Measurements from ENCODE around the gene IGFL3.
"Not testable (repeated sequence)": the region's sequence is repeated elsewhere in the genome, so short reads cannot be mapped to it uniquely, and the experiment has no call there.

The IGFL3 gene

DNA sequence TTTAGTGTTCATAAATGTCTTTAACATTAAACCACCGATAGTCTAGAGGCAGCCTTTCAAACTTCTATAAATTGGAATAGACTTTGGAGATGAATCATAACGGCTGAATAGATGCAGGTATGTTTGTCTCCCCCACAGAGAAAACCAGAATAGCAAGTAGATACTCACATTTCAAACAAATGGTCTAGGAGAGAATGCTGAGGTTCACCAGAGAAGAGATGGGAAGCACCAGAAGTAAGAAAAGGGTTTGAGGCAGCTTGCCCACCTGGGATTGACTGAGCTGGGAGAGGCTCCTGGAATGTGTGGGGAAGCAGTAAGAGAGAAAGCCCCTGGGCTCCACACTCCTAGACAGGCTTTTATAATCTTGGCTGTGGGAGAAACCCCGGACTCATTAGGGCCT lies 6.4 kb downstream of the IGFL3 start:
- no peak for DNase-seq

DNA sequence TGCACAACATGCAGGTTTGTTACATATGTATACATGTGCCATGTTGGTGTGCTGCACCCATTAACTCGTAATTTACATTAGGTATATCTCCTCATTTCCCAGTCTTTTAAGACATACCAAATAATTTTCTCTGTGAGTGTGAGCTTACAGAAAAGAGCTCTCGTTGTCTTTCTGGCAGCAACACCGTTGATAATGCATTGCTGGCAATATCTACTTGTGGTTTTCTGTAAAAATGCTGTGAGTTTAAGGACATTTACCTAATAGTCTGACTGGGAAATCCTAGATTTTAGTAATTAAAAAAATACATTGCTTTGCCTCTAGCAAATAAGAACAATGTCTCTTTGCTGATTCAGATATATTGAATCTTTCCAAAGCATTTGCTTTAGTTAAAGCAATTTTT lies 8.4 kb downstream of the IGFL3 start:
- DNase-seq = no peak

DNA sequence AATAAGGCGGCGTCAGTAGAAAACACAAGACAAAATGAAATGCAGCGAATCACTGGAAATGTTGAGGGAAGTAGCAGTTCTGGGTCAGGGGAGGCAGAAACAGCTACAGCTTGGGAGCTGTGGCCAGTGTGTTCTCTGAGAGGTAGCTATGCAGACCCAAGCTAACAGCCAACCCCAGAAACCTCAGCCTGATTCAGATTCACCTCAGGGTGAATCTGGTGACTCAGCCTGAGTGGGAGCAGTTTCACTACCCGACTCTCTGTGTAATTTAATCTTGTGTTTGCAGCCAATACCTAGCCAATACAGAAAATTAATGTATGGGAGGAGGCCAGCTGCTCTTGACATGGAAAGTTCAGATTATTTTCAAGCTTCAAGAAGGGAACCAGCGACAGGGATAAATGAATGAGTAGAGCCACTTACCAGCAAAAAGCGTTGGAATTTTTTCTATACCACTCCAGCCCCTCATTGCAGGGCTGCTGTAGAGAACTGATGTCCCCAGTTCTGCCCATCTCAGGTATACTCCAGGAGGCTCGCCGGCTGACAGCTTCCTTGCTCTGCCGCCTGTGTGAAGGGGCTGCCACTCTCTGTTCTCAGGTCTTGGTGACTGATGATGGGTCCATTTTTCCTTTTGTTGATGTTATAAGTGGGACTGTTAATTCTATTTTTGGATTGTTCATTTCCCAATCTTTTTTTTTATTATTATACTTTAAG lies 8.9 kb downstream of the IGFL3 start:
- peak; percentile 45 for DNase-seq

DNA sequence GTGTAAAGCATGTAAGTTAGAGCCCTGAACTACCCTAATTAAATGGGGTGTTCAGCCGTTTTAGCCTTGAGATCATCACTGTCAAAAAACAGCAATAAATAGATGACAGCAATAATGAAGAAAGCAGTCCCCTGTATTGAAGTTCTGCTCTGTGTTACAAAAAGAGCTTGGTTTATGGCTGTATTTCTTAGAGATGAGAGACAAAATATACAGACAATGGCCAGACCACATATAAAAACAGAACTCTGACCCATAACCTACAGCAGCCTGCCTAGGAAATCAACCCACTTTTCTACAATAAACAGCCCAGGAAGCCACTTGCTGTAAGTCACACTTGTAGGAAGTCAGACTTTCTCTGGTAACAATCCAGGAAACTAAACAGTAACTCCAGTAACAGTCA lies 10.8 kb downstream of the IGFL3 start:
- DNase-seq = no peak

DNA sequence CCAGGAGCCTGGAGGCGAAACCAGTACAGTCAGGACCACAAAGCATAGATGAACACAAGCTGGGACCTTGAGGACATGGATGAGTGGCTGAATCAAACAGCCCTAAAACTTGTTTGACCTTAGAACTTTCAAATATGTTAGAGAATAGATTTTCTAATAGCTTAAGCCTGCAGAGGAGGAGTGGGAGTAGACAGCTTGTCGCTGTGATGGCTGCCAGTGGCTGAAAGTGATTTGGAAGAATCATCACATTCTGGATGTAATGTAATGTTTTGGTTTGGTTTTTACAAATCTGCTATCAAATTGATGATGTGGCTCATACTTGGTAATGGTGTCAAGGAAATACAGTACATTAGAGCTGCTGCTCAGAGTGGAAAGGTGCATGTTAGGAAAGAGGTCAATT lies 12.0 kb downstream of the IGFL3 start:
- DNase-seq = no peak

DNA sequence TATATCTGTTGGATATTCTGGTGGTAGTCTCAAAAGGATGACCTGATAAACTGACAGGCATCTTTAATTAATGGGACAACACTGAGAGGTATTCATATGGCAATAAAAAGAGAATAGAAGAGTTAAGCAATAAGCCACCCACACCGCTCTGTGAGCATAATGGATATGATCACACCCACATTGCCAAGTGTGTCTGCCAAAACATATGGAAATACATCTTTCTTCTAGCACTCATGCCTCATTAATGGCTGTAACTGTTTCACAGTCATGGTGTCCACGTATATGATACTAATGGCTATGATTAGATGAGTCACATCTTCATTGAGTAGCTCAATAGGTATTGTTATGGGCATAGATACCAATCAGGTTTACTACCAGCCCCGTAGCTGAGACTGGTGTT lies 13.1 kb downstream of the IGFL3 start:
- no peak for DNase-seq

DNA sequence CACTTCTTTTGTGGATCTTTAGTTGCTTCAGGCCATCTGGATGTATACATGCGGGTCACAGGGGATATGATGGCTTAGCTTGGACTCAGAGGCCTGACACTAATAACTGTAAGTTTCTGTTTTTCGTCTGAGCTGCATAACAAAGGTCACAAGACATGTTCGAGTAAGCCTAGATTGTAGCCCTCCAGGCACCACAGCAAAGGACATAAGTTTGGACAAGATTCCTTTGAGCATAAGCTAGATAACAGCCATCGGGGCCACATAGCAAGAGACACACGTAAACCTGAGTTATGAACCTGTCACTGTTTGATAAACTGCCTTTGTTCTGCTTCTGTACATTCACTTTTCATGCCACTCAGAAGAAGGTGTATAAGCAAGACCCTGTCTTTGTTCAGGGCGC lies 14.6 kb downstream of the IGFL3 start:
- no peak for DNase-seq

DNA sequence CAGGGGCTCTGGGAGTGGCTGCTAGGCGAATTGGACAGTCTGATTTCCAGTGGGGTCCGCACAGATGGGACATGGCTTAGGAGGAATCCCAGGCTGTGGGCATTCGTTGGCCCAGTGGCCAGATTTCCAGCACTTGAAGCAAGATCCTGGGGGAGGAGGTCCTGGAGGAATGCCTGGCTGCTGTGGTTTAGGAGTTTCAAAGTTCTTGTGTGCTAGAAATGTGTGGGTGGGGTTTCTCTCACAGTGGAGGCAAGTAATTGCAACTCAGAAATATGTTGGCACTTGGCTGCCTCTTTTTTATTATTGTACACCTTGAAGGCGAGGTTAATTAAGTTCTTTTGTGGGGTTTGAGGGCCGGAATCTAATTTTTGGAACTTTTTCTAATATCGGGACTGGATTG lies 17.1 kb downstream of the IGFL3 start:
- DNase-seq = no peak

DNA sequence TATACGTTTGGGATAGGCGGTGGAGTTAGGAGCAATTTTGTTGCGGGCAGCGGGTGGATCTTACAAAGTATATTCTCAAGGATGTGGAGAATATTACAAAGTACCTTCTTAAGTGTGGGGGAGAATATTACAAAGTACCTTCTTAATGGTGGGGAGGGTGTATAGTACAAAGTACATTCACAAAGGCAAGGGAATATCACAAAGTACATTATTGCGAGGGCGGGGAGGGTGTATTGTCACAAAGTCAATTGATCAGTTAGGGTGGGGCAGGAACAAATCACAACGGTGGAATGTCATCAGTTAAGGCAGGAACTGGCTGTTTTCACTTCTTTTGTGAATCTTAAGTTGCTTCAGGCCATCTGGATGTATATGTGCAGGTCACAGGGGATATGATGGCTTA lies 22.2 kb downstream of the IGFL3 start:
- not testable (repeated sequence) for DNase-seq

DNA sequence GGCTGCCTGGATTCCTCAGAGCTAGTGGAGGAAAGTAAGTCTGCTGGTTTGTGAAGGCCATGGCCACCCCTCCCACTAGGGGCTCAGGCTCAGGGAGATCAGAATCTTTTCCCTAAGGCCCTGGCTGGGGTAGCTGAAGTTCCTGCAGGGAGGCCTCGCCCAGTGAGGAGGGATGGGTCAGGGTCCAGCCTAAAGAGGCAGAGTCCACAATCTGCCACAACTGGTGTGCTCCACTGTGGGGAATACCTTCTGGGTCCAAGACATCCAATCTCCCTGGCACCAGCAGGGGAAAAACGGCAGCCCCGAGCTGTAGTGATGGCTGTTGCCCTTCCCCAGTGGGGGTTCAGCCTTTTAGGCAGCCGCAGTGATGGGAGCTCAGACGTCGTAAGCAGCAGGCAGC lies 23.2 kb downstream of the IGFL3 start:
- no peak for DNase-seq

DNA sequence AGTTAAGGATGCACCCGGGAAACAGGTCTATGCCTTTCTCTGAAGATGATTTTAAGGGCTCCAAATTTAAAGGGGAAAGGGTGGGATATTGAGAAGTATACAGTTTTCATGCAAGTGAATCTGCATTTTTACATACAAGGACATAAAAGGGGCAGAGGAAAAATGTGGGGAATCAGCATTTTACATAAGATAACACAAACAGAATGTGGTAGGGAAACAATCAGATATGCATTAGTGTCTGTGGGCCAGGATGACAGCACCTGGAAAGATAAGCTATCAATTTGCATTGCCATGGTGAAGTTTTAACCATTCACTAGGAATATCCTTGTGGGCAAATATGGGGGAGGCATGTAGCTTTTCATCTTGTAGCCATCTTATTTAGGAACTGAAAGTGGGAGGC lies 24.1 kb downstream of the IGFL3 start:
- DNase-seq = no peak

DNA sequence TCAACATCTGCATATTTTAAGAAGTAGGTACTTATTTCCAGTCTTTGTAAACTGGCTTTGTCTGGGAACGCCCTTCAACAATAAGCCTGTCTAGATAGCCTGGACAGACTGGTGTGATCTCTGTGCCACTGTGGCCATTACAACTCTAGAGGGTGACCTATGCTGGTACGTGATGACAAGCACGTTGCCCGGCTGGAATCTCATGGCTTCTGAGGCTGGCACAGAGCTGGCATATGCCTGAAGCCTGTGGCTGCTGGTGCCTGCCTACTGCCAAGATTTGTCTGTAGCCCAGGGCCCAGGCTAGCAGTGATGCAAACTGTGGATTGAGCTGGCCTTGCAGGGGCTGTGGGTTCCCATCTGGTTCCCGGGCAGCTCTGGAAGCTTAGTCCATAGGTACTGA lies 34.0 kb downstream of the IGFL3 start:
- DNase-seq = no peak

DNA sequence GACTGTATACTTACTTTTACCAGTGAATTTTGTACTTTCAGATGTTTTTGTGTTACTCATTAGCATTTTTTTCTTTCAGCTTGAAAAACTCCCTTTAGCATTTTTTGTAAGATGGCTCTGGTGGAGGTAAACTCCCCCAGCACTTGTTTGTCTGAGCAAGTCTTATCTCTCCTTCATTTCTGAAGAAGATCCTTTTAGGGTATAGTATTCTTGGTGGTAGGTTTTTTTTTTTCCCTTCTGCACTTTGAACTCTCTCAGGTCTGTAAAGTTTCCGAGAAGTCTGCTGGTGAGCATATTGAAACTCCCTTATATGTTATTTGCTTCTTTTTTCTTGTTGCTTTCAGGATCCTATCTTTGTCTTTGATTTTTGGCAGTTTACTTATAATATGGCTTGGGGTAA lies 35.1 kb downstream of the IGFL3 start:
- no peak for DNase-seq

DNA sequence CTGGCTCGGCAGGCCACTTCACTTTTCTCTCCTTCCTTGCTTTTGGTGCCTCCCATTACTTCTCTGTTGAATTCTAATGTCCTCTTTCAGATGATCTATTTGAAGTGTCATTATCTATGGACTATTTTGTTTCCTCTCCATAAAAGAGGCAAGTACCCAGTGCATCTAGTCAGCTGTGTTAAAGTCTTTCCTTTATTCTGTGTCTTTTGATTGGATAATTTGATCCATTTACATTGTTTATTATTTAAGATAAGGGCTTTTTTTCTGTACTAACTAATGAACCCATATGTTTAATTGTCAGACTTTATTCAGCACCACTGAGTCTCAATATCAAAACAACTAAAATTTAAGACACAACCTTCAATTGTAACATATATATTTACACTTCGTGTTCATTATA lies 36.4 kb downstream of the IGFL3 start:
- no peak for DNase-seq

DNA sequence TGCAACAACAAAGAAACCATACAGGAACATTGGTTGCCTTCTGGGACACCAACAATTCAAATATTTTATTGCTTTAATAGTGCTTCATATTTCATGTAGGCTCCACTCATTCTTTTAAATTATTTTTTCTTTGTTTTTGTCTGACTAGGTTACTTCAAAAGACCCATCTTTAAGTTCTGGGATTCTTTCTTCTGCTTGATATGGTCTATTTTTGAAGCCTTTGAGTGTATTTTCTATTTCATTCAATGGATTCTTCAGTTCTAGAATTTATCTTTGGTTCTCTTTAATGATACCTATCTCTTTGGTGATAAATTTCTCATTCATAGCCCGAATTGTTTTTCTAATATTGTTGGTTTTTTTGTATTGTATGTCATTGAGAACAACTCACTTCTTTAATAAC lies 38.6 kb downstream of the IGFL3 start:
- no peak for DNase-seq

DNA sequence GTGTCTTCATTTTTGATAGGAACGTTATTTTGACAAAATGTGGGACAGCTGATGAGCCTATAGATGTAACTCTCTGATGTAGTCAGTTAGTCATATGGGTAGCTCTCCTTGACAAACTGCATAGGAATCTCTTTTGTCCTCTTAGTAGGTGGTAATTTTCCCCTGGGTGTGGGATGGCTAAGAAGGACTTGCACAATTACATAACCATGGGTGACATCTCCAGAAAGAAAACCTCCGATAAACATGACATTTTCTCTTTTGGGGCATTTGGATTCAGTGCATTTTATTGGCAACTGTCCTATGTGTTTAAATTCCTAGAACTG lies 41.8 kb downstream of the IGFL3 start:
- peak; percentile 32 for DNase-seq

DNA sequence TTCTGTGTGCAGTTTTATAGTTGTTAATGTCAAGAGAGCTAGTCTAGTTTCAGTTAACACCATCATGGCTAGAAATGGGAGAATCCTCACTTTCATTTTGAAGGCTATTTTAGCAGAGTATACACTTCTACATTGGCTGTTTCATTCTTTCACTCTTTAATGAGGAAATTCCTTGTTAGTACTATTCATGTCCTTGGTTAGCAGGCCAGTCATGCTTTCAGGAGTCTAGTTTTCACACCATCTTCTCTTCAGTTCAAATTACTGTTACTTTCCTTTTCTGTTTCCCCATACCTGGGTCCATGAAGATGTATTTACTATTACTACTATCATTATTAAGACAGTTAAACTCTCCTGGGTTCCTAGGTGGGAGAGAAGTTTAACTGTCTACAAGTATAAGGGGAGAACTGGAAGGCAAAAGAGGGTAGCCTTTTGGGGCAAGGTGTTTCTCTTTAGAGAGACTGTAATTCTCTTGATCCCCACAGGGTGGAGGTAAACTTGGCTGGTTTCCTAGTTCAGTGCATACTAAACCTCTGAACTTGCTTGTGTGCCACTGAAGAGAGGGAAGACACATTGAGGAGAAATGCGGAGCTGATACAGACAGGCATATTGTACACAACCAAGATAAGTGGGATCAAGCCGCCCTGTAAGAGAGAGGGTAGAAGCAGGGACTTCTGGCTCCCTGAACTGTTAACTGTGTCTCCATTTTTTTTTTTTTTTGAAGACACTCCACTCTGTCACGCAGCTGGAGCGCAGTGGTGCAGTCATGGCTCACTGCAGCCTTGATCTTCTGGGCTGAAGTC lies 42.4 kb downstream of the IGFL3 start:
- peak; percentile 61 for DNase-seq

DNA sequence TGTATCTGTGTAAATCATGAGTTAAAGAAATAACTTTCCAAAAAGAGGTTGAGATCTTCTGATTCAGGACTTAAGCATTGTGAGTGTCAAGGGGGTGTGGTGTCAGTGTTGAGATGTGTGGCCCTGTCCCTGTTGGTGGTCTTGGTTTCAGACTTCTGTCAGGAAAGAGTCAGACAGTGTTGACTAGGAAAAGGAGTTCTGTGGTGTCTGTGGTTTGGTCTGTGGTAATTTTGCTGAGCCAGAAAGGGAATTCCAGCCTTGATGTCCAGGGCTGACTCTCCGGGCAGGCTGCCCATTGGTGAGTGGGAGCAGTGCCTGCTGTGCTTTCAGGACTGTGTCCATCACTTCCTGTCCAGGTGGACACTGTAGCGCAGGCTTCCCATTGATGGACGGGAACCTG lies 43.9 kb downstream of the IGFL3 start:
- peak; percentile 63 for DNase-seq

DNA sequence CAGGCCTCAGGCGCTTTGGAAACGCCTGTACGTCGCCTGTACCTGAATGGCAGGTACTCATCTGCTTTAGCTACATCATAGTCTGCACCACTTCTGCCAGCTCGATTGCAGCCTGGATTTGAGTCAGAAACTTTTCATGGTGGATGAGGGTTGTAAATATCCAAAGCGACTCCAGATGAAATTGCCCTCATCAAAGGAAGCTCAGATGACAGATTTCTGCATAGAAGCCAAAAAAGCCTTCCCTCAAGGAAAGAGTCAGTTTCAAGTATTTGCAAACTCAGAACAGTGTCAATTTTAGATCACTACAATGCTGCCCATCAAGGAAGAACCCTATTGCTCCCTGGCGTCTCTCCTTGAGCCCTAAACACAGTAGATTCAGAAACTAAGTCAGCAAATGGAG lies 44.9 kb downstream of the IGFL3 start:
- DNase-seq = no peak

DNA sequence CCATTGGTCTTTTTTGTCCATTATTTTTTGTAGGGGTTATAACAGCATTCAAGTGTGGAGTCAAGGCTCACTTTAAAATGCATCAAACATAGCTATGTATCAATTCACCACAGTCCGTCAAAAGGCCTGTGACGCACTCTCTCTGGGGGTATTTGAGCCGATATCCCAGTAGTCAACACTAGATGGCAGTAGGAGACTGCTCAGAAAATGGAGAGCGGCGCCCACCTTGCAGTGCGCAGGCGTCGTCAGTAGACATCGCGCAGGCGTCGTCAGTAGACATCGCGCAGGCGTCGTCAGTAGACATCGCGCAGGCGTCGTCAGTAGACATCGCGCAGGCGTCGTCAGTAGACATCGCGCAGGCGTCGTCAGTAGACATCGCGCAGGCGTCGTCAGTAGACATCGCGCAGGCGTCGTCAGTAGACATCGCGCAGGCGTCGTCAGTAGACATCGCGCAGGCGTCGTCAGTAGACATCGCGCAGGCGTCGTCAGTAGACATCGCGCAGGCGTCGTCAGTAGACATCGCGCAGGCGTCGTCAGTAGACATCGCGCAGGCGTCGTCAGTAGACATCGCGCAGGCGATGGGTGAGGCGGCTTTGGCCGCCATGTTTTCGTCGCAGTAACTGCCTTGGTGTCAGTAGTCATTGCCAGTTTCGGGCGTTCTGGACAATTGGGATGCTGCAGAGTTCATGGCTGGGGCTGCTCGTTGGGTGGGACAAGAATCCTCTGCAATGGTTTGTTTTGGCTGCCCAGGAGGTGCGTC lies 45.7 kb downstream of the IGFL3 start:
- DNase-seq = peak; percentile 23

DNA sequence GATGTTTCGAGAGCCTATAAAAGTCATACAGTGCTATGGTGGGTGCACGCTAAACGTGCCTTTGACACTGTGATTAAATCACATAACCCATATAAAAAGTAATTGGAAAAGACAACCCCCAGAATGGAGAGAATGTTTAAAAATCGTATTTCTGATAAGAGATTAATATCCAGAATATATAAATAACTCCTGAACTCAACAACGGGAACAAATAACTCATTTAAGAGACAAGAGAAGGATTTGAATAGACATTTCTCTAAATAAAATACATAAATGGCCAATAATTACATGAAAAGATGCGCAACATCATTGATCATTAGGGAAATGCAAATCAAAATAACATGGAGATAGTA lies 46.7 kb downstream of the IGFL3 start:
- DNase-seq = no peak

DNA sequence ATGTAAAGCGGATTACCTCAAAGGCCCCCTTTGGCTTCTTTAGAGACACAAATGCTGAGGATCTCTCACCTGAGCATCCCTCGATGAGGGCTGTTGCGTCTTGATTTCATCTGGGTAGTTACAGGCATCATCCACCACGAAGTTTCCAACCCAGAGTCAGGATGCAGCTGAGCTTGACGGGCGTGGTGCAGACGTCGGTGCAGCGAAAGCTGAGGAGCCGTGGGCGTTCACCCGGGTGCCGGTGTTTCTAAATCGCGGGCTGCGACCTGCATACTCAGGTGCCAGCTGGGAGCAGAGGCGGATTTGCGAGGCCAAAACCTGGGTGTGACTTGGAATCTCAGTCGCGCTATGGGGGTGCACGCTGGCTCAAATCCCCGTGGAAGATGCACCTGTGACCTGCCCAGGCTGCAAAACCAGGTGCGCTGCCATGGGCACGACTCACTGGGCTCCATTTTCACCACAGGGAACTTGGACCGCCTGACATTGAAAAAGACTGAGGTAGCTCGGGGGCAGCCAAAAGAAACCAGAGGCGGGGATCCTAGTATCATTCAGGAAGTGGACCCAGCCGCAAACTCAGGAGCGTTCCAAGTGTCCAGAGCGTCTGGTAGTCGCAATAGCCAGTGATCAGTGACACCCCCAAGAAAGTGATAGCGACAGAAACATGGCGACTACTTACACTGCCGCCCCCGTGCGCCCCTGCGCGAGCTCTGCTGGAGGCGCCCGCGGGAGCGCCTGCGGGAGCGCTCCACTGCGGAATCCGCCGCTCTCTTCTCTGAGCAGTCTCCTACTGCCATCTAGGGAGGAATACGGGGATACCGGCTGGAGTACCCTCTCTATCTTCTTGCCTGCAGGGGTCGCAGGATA lies 47.3 kb downstream of the IGFL3 start:
- peak; percentile 80 for DNase-seq

Data from HCEC 1CT (cell line).